HG03432 (cell line): ENCODE results near the gene CCDC61.

Experiments
- ATAC-seq: cut with Tn5 transposase; IDR thresholded peaks from one replicate; pipeline ENCODE4 v1.9.1; 2021; ENCODE audit warnings: mild to moderate bottlenecking, moderate library complexity; ENCODE audit not compliant: unreplicated experiment

The CCDC61 gene, protein sequence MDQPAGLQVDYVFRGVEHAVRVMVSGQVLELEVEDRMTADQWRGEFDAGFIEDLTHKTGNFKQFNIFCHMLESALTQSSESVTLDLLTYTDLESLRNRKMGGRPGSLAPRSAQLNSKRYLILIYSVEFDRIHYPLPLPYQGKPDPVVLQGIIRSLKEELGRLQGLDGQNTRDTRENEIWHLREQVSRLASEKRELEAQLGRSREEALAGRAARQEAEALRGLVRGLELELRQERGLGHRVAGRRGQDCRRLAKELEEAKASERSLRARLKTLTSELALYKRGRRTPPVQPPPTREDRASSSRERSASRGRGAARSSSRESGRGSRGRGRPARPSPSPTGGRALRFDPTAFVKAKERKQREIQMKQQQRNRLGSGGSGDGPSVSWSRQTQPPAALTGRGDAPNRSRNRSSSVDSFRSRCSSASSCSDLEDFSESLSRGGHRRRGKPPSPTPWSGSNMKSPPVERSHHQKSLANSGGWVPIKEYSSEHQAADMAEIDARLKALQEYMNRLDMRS

DNA sequence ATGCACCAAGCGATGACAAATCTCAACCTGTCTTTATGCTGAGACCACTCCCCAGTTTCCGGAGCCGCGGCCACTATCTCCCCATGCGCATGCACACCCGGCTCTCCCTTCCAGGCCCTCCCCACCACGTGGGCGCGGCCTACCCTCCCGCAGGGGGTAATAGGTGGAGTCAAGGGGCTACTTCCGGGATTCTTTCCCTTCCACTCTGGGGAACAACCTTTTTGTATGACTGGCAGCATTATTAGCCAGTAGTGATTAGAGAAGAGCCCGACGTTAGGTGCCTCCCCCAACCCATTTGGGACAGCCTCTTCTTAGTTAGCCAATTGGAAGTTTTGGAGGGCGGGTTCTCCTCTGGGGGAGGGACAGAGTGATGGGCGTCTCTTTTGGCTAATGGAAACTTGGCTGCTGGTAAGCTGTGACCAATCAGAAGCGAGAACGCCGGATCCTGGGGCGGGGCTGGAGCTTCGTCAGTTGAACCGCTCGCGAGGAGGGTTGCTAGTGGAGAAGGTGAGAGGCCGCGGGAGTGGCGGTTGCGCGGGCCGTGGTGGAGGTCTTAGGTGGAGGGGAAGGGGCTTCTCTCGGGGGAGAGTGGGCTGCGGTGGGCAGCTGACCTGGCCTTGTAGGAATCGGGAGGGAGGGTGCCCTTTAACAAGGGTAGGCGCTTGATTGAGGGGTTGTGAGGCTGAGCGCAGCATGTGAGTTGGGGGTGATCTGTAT, at the start of gene CCDC61:
CCDC61 (plus strand) TSS at position 470 of the 717 bp plus-strand sequence. CDS start 7,552 bp downstream, outside the sequence.
- peak; percentile 95 for ATAC-seq

DNA sequence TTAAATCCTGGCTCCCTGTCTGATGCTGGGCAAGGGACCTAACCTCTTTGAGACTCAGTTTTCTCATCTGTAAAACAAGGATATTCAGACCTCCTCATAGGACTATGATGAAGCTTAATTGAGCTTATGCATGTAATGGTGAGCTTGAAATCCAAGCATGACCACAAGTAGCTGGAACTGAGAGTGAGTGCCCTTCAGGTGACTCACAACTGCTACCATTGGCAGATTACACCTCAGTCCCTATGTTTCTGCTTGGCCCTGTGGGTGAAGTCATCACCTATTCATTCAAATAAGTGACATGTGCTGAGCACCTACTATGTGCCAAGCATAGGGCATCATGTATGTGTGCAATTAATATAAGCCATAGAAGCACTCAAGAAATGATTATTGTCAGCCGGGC, 47.3 kb upstream of the CCDC61 start:
- no peak for ATAC-seq

DNA sequence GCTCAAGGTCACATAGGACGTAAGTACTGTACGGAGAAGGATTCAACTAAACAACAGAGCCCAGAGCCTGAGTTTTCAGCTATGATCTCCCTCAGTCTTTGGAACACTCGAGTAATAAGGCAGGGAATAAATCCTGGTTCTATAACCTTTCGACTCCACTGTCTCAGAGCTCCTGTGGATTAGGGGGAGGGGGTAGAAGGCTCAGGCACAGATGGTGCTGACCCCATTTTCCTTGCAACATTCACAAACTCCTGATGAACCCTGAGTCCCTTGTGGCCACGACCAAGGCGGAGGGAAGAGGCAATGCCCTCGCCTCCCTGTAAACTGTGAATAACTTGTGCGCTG, 43.0 kb upstream of the CCDC61 start:
- no peak for ATAC-seq

DNA sequence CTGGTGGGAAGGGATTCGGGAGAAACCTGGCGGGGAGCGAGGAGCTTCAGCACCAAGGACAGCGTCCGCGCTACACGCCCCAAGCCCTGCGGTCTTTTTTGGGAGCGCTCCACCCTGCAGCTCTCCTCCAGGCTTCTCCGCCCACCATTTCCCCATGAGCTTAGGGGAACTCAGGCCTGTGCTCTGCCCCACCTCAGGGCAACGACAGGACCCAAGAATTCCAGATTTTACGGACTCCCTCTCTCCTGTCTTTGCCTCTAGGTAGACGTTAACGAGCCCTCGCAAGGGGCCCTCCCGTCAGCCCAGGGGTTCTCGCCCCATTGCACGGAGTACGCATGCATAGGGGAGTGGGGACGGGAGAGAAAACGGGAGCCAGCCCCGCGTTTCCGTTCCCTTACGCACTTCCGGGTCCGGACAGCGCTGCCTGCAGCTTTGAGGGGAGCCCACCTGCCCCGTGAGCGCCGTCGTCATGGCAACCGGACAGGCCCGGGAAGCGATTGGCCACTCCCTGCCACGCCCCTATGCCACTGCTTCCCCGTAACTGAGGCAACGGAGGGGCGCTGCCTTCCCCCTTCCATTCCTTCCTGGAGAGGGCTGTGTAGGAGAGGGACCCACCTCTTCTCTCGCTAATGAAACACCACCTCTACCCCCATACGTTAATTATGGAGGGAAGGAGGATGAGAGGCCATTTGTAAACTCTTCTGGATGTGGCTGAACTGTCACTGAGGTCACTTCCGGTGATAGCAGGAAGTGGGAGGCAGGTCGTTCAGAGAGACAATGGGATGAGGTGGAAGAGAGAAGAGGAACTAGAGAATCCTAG, 42.4 kb upstream of the CCDC61 start:
- ATAC-seq: no peak

DNA sequence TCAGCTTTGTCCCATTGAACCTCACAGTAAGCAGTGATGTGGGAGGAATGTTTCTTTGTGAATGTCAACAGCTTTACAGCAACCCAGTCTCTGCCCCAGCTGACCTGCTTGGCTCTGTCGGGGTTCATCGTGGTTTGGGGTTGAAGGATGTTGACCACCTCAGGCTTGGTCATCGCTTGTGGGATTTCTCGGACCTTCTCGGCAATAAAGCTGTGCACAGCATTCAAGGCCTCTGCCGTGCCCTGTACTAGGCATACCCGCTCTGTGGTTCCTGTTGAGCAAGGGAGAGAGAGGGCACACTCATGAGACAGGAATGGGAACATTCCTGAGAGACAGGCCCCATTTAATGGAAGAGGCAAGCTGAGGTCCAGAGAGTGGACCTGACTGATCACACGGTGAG, 41.6 kb upstream of the CCDC61 start:
- no peak for ATAC-seq

DNA sequence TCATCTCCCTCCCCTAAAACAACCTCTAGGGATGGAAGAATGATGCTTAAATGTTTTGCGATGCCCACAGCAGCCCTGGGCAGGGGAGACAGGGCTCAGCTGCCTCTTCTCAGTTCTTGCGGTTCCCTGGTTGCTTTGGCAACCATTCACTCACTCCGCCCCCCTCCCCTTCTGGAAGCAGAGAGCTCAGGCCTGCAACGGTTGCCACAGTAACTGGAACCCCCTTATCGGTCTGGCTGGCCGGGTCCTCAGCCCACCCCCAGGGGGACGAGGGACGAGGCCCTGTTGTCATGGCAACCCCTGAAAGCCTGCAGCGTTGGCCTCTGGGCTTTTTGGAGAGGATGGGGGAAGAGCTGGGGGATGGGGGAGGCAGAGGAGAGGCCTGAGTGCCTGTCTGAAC, 41.1 kb upstream of the CCDC61 start:
- no peak for ATAC-seq

DNA sequence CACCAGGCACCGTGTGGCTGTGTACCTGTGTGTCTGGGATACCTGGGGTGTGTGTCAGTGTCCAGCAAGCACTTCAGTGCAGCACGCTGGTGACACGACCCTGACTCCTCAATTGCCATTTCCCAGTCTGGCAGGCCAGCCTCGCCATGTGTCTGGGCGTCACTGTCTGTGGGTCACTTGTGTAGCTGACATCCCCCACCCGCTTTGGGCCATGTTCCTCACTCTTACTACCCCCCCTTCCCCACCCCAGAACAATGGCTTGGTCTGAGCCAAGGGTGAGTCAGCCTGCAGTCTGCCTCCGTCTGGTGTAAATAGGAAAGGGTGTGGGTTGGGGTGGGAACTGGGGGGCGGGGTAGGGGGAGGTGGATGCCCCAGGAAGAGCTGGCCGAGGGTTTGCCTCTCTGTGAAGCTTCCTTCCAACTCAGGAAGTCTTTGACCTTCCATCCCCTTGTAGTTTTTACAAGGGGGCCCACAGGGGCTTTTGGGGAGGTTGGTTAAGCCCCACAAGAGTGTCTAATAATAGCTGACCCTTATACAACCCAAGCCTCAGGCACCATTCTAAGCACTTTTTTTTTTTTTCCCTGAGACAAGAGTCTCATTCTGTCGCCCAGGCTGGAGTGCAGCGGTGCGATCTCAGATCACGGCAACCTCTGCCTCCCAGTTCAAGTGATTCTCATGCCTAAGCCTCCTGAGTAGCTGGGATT, 39.2 kb upstream of the CCDC61 start:
- no peak for ATAC-seq

DNA sequence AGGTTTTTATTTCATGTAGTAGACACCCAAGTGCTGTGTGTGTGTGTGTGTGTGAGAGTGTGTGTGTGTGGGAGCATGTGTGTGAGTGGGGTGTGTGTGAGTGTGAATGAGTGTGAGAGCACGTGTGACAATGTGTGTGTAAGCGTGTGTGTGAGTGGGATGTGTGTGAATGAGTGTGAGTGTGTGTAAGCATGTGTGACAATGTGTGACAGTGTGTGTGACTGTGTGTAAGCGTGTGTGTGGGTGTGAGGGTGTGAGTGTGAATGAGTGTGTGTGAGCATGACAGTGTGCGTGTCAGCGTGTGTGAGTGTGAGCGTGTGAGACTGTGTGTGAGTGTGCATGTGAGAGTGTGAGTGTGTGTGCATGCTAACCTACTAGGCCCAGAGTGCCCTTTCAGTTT, 36.9 kb upstream of the CCDC61 start:
- ATAC-seq: no peak

DNA sequence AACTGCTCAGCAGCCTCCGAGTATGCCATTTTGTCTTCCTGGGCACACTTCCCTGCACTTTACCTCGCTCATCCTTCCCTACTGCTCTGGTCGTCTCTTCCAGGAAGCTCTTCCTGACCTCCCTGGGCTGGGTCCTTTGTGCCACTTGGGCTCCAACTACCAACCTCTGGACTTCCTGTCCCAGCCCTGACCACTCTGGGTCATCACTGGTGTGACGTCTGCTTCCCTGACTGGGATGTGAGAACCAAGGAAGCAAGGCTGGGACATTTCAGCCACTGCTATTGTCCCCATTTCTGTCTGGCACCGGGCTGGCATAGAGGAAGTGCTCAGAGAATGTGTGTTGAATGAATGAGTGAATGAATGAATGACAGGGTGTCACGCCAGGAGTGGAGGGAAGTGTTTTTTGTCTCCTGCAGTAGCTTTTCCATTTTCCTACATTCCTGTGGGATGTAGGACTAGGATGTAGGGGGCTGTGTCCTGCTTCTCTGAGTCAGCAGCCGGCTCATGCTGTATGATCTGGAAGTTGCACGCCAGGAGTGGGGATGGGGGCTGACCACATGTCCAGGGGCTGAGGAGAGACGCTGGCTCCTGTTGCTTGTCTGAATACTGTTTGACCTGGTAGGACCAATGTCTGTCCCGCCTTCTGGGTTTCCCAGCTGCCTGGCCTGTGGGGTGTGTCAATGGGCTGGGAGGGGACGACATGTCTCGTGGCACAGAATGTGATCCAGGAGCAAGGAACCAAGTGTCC, 36.3 kb upstream of the CCDC61 start:
- no peak for ATAC-seq

DNA sequence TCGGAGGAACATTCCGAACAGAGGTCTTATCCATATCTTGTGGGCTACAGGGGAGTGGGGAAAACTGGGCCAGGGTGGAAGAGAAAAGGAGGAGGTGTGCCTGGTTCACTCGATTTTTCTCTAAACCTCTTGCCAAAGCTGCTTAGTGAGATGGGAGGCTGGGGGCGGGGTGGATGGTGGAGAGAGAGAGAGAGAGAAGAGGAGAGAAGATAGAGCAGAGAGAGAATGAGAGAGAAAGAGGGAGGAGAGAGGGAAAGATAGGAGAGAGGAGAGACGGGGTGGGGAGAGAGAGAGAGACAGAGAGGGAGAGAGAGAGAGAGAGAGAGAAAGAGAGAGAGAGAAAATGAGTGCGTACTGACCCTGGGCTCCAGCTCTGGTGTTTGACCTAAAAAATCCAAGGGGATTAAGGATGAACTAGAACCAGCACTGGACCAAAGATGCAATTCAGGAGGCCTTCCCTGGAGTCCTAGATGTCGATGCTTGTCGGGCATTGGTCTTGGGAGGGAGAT, 35.7 kb upstream of the CCDC61 start:
- no peak for ATAC-seq

DNA sequence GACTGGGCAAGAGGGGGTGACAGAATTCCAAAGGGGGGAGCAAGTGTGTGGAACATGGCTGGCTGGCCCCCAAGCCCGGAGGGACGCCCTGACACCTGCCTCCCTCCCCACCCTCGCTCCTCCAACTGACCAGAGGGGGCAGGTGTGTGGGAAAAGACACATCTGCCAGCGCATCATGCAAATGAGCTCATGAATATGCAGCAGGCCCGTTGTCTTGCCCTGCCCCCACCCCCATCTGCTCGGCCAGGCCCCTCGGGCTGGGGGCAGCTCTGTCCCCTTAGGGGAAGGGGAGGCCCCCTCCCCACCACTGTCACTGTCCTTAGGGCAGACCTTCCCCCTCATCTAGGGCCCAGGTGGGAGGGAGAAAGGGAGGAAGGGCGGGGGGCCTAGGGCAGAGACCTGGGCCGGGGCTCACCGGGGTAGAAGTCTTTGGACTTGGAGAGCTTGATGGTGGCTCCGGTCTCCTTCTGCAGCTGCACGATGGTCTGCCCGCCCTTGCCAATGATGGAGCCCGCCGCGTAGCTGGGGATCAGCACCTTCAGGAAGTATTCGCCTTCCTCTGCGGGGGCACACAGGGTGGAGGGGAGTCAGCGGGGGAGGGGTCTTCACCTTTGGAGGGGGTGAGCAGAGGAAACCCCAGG, 34.6 kb upstream of the CCDC61 start:
- ATAC-seq: no peak

DNA sequence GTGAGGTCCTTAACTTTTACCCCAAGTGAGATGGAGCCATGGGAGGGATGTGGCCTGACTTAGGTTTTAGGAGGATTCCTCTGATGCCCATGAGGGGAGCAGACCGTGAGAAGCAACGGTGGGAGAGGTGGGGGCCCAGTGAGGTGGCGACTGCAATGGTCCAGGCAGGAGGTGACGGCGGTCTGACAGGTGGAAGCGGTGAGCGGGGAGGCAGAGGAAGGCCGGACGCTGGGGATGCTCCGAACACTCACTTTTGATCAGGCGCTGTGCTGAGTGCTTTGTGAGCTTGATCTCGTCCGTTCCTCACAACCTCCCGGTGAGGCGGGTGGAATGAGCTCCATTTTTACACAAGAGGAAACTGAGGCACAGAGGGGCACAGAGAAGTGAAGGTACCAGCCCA, 33.2 kb upstream of the CCDC61 start:
- ATAC-seq: no peak

DNA sequence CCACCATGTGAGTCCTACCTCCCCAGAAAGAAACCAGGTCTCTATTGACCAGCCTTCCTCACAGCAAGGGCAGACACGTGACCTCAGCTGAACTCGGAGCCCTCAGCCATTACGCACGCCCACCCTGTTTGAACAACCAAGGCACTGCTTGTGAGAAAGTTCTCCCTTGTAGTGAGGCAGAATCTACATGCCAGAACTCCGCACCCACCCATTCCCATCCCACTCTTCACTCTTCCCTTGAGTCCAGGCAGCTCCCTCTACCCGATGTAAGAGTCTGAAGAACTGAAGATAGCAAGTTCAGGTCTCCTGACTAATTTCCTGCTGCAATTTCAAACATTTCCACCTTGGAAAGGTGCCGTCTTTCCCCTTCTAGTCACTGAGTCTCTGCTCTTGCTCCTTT, 28.0 kb upstream of the CCDC61 start:
- ATAC-seq: no peak

DNA sequence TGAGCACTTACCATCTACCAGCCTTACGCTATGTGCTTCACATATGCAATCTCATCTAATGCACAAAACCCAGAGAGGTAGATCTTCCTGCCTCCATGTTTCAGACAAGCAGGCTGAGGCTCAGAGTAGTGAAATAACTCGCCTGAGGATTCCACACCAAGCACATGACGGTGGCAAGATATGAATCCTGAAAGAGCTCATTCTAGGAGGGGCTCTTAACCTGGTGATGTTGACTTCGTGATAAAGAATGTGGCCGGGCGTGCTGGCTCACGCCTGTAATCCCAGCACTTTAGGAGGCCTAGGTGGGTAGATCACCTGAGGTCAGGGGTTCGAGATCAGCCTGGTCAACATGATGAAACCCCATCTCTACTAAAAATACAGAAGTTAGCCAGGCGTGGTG, 26.6 kb upstream of the CCDC61 start:
- no peak for ATAC-seq

DNA sequence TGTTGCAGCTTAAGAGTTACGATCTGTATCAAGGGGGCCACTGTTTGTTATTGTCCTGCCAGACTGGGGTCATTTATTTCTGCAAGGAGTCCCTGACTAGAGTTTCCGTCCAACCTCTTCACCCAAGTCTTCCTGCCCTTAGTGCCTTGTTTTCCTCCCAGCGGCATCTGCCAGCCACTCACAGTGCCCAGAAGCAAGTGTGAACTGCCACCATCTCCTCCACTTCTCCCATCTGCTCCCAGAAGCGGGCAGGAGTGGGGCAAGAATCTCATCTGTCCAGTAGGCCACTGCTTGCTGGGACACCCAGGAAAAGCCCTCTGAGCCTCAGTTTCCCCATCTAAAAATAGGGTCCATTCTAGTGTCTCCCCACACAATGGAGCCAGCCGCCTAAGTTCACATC, 25.6 kb upstream of the CCDC61 start:
- no peak for ATAC-seq

DNA sequence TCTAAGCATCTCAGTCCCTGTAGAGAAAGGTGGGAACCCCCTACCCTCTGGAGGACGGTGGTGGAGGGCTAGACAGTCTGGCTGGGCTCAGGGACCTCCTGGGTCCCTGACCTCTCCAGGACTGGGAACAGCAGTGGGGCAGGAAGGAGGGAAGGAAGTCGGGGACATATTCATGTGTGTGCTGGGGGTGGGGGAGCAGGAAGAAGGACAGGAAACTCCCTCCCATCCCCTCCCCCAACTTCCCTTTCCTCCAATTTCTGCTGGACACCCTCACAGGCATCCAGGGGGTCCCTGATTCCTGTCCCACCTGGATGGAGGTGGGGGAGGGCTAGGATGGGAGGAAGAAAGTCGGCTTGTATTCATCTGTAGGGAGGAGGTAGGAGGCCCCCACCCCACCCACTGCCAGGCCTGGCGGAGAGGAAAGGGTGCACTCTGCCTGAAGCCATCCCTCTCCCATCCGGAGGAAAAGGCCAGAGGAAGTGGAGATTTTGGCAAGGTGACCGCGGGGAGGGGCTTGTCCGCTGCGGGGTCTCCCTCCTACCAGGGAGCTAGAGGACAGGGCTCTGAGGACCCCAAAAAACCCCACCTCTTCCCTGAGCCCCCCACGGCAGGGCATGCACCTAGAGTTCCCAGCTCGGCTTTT, 23.9 kb upstream of the CCDC61 start:
- no peak for ATAC-seq

DNA sequence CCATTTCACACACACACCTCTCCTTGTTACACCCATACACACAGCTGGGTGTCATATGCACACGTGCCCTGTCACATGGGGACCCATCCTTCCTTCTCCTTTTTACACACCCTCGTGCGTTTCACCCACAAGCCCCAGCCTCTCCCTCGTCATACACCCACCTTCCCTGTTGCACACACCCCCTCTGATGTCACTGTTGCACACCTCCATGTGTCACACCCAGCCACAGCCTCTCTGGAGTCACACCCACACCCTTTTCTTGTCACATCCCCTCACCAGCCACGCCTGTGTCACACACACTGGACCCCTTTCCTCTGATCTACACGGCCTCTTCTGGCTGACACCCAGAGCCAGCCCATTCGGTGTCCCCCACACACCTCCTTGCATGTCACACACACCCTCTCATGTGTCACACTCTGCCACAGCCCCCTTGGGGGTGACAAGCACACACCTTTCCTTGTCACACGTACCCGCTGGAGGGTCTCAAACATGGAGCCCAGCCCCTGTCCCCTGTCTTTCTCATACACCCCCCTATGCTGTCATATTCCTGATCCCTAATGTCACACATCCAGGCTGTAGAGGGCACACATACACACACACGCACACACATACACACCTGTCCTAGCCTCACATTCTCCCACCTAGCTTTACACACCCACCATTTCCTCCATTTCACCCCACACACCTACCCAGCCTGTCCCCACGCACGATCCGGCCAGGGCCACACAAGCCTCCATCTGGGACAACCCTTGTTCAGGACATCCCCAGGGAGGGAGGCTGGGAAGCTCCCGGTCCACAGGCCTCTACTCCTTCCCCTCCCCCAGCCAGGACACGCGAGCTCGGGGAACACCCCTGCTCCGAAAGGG, 23.0 kb upstream of the CCDC61 start:
- ATAC-seq: no peak

DNA sequence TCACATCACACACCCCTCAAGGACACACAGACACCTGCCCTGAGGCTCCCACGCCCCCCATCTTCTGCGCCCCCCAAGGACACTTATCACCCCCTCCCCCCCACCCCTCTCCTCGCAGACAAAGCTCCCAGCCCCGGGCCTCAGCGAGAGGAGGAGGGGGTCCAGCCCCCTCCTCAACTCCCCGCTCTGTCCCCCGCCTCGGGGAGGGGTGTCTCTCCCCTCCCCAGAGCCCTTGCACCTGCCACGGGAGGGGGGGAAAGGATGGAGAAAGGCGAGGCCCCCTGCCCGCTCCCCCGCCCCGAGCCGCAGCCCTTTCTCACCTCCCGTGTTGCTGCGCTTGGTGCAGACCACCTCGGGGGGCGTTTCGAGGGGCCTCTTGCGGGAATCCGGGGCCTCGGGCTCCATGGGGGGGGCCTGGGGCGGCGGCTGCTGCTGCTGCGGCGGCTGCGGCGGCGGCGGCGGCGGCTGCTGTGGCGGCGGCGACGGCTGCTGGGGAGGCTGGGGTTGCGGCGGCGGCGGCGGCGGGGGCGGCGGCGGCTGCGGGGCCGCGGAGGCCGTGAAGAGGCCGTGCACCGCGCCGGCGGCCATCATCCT, 22.2 kb upstream of the CCDC61 start:
- ATAC-seq: no peak
